ENCODE data around the gene OBP2B. TPM values are rescaled to one million over a fixed set of nuclear protein-coding genes. Genes with fewer than 3 reads are reported as not detected.
"Not testable (repeated sequence)": the region's sequence is repeated elsewhere in the genome, so short reads cannot be mapped to it uniquely, and the experiment has no call there.

The OBP2B gene
- total RNA-seq, 1 donor from 2014 or later: not detected

DNA sequence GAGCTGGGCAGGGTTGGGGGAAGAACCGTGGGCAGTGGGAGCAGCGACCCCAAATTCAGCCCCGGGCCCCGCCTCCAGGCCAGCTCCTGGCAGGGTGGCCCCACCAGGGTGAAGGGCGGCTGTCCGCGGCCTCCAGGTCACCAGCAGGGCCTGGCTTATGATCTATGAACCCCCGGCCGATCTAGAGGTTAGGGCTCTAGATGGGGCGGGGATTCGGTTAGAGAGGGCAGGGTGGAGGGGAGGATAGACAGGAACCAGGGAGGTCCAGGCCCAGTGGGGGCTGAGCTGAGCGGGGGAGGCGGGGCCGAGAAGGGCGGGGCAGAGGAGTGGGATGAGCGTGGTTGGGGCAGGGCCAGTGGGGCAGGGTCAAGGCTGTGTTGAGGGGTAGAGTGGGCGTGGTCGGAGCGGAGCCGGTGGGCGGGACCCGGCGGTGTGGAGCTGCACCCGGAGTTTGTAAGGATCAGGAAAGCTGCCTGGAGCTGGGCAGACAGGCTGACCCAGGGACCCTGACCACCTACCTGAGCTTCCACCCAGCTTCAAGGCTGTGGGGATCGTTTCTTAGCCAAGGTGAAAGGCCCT lies 29.3 kb upstream of the OBP2B start:
- peak; percentile 70 for DNase-seq

DNA sequence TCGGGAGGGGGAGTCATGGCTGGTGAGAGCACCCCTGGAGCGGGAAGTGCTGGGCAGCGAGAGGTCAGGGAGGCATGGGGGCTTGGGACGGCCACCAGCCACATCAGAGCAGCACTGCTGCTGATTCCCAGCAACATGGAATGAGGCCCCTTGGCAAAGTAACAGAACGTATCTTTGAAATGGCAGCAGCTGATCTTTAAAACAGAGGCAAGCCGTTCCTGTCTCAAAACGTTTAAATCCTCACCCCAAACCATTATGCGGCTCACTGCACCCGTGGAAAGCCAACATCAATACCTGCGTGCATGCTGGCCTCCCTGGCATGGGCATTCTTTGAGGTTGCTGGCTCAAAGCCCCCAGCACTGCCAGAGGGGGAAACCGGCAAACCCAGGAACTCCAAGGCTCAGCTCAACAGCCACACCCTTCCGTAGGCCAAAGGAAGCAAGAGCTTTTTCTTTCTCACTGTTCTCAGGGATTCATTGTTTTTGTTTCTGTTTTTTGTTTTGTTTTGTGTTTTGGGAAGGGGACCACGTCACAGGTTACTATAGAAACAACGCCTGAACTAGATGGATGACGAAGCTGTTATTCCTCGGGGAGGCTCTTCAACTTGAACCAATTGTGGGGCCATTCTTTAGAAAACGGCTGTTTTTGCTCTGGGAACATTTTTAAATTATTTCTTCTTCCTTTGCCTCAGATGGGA lies 28.1 kb upstream of the OBP2B start:
- DNase-seq: peak; percentile 78

DNA sequence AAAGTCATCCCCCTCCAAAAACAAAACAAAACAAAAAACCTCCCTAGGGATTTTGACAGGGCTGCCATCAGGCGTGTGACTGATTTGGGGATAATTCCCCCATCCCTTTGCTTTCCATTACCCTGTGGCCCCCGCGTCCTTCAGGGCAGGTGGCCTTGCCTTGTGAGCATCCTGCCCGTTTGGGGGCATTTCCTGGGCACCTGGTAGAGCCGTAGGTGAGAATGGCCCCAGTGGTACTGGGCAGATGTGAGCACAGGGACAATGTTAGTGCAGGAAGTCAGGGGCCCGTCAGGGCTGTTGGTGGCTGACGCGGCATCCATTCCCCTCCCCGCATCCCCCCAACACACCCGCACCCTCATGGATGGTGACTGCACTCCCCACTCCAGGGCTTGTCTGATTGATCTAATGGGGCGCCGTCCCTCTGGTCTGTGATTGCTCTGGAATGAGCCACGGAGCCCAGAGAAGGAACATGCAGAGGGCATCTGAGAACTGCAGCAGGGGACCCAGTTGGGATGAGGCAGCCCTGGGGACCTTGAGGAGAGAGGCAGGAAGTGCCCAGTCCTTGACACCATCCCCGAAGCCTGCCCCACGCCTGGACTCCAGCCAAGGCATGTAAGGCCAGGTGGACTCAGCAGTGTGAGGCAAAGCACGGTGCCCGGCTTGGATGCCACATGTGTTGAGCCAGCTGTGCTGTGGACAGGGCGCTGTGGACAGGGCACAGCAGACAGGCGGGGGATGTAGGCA lies 27.4 kb upstream of the OBP2B start:
- DNase-seq: not testable (repeated sequence)

DNA sequence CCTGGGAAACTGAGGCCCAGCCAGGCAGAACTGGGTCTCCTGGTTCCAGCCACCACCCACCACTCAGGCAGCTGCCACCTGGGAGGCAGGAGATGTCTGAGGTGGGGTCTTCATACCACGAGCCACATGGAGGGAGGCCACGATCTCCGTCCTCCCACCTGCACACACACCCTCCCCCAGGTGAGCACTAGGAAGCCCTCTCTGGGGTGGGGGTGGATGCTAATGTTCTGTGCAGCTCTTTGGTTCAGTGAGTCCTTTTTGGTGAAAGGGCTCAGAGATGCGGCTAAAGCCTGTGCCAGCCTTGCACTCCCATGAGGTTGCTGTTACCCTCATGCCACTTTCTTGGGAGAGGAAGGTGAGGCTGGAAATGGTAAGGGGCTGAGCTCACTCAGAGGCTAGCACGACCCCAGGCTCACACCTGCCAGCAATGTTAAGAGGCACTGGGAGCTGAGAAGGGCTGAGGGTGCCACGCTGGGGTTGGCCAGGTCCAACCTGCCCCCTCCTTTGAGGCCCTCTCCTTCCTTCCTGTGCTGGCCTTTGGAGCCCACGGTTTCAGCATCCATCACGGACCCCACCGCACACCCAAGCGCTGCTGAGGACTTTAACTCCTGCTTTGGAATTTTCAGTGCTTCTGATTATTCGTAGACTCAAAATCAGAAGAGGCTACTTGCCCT lies 26.6 kb upstream of the OBP2B start:
- DNase-seq: no peak

DNA sequence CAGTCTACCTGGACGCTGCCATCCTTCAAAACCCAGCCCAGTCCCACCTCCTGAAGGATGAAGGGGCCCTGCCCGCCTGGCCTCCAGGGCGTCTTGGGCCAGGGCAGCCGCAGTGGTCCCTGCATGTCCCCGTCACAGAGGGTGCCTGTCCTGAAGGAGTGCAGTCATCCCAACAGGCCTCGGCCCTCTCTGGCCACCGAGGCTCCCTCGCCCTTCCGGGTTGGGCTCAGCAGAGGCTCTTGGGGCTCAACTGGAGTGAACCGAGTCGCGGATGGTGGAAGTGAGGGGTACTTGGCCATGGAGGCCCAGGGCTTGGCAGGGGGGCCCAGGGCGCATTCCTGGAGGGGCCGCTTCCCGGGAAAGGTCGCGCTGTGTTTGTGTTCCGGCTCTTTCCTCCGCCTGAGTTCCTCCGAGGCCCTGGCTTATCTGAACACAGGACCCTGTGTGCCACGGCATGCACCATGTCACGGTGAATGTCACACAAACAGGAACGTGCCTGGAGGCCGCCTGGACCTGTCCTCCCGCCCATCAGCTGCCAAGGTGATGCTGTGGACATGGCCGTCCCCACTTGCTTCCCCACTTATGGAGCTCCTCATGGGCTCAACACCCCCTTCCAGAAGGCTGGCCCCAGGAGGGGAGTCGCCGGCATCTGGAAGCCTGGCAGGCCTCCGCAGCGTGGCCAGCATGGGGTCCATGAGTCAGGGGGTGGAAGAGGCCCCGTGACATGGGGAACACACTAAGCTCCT lies 25.7 kb upstream of the OBP2B start:
- DNase-seq: no peak

DNA sequence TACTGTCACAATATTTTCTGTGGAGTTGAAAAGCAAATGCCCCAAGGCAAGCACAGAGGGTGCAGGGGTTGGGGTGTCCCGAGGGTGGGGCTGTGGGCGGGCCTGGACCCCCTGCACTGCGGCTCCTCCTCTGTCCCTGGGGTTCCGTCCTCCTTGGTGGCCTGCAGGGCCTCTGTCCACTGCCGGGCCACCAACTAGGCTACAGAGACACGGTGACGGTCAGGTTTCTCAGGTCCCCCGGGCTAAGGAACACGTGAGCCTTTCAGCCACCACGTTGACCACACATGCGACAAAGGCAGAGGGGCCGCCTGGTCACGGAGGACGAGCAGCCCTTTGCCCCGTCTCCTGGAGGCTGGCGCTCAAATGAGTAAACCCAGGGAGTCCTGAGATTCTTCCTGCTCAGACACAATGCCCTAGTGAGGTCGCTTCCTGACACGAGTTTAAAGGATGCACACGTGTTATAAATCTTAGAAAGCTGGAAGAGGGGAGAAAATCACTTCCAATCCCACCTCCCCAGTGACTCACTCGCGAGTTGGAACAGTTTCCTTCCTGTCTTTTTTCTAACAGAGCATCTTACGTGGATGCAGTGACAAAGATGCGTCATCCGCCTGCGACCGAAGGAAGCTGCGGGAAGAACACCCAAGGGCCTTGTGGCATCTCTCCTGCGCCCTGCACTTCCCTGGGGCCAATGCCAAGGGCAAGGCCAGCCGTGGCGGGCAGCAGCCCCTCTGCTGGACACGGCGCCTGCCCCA lies 24.8 kb upstream of the OBP2B start:
- no peak for DNase-seq

DNA sequence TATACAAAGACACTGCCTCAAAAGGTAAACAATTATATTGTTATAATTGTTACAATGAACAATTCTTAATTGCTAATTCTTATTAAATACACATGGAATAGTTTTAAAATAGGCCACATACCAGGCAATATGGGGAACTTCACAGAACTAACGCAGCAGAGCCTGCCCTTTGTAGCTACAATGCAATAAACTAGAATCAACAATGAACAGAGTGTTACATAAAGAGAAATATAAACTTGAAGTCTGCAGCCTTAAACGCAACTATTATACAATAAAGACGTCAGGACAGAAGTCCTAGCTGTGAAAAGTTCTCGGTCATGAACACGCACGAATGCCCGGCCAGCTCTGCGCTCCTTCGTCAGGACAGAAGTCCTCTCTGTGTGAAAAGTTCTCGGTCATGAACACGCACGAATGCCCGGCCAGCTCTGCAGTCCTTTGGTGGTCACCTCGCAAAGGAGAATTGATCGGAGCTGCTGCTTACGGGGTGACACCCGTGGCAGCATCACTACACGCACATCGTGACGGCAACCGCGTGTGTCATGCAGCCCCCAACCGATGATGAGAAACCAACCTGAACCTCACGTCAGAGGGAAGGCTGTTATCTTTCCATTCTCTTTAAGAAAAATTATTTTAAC lies 23.0 kb upstream of the OBP2B start:
- DNase-seq: not testable (repeated sequence)

DNA sequence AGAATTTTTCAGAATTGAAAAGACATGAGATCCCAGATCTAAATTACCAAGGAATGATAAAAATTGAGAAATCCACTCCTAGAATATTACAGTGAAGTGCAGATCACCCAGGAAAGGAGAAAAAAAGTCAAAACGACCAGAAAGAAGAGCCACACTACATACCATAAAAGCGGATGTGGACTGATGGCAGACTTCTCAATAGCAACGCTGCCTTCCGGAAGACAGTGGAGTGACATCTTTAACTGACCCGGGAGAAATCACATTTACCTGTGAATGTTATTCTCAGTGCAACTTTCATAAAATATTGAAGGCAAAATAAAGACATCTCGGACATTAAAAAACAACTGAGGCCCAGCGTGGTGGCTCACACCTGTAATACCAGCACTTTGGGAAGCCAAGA lies 21.5 kb upstream of the OBP2B start:
- DNase-seq: not testable (repeated sequence)

DNA sequence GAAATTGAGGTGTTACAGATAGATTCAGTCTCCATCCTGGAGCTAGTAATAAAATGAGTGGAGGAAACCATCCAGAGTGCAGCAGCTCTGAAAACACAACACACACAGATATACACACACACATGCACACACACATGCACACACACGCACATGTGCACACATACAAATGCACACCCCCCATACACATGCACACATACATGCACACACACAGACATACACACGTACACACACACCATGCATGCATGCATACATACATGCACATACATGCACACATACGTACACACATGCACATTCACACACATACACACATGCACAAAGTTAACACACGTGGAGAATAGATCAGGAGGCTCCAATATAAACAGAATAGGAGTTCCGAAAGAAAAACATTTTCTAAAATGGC lies 21.0 kb upstream of the OBP2B start:
- no peak for DNase-seq

DNA sequence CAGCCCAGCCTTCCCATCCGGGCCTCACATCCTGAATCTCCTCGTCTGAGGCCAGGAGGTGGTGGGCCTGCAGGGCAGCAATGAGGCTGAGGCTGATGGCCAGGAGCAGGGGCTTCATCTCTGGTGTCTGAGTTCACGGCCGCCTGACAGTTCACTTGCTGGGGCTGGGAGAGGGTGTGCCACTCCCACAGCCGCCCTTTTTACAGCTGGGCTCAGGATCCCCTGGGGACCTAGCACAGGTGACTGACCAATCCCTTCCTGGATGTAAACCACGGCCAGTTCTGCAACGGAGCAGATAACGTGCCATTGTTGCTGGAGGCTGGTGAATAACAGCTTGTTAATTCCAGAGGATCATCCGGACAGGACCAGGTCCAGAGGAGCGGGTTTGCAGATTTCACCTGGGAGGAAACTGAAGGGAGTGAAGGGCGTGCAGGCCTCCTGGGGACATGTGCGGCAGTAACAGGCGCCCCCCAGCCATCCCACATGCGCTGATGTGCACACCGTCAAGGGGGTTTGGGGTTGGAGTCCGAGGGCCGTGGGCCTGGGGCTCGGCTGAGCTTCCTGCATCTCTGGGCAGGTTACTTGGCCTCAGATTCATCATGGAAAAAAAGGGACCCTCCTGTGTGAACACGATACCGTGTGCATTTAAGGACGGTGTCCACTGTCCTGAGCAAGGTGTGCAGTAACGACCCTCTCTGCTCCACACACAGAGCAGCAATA lies 19.6 kb upstream of the OBP2B start:
- not testable (repeated sequence) for DNase-seq

DNA sequence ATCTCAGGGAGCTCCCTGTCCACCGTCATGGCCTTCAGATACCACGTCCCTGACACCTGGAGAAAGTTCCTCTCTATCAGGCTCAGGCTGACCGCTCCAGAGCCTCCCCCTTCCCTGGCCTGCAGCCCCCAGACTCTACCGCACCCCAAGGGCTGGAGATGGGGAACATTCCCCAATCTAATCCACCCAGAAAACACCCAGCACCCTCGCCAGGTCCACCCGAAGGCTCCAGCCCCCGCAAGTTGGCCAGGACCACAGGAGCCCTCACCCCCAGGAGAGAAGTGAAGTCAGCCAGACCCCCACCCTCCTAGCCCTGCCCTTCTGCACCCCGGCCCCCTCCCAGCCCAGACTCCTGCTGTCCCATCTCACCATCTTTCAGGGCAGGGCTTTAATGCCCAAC lies 18.9 kb upstream of the OBP2B start:
- not testable (repeated sequence) for DNase-seq

DNA sequence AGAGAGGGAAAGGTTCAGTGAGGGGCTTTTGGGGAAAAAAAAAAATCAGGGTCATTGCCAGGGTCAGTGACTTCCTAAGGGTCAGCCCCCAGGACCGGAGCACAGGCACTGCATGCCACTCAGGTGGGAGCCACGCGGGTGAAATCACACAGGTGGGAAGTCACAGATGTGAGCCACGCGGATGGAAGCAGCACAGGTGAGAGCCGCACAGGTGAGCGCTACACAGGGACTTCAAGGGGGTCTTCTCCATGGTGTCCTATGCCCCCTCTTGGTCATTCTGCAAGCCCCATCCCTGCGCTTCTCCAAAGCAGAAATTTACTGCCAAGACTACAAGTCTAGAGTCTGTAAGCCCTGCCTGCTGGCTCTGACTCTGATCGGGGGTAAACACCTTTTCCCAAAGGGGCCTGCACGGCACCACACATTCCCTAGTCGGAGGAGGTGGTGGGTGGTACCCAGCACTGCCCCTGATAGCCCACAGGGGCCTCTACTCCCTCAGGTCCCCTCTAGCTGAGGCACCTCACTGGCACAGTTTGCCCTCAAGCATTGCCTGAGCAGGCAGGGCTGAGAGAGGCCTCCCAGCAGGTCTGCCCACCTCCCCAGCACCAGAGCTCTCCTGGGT lies 18.3 kb upstream of the OBP2B start:
- DNase-seq: no peak

DNA sequence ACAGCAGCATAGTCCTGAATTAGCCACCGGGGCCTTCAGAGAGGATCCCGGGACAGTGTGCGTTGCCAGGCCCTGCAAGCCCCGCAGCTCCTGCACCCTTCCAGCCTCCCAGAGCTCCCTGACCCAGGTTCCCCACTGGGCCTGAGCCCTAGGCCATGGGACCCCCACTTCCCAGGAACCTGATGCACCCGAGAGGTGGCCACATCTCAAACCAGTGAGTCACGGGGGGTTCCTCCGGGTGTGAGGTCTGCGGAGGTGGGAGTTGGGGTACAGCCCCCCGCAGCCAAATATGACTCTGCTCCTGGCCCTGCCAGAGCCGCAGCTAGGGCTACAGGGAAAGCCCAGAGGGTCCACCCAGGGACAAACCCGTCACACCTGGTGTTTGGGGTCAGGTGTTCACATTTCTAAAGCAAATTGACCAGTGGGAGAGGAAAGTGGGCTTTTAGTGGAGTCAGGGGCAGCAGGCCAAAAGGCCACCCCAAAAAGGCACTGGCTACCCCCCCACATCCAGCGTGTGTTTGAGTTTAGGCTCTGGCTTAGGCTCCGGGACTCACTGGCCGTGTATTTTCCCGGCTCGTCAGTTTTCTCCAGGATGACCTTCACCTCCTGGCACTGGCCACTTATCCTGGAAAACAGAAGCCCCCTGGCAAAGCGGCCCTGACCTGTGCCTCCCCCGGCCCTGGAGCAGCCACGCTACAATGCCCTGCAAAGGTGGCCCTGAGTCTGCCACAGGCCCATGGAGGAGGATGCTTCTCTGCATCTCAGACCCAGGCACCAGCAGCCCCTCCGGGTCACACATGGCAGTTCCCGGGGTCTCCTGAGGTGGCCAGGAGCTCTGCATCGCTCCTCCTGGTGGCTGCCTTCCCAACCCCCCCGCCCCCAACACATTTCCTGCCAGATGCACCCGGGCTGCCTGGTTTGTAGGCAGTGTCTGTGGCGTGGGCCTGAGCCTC lies 17.4 kb upstream of the OBP2B start:
- no peak for DNase-seq

DNA sequence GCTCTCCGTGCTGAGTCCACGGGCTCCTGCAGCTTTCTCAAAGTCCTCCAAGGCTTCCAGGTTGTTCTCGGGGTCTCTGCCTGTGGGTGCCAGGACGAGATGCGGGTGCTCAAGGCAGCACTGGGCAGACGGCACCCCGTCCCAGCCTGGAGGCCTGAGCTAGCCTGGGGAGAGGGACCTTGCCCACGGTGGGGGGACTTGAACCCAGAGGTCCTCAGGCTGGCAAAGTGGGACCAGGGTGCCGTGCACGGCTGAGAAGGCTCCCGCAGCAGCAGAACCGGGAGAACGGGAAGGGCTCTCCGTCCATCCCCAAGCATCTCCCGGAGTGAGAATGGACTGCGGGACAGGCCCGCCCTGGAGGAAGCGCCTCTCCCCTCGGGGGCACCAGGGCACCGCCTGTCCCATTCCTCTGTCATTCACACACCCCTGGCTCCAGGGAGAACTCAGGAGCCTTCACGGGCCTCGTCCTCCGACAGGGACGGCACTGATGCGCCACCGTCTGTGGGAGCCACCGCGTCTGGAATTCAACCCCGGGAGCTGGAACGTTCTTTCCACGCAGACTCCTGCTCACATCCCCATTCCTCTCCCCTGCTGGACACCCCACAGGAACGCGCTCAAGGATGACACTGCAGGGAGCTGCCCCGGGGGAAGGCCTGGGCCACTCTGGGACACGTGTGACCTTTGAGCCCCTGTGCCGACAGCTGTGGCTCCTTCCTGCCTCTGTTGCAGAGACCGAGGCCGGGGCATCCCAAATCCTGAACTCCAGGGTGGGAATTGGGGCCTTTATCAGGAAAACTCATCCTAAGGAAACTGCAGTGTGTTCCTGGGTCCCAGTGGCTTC lies 16.3 kb upstream of the OBP2B start:
- DNase-seq: no peak

DNA sequence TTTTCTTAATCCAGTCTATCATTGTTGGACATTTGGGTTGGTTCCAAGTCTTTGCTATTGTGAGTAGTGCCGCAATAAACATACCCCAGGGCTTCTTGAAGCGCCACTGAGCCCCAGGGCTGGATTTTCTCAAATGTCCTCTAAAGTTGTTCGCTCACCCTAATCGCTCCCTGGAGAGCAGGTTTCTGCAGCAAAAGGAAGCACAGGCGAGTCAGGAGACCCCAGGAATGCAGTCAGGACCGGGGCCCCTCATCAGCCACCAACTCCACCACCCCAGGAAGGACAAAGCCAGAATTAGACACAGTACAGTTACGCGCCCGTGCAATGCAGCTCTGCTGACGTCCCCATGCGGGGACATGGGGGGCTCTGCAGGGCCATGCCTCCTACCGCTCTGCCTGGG lies 15.7 kb upstream of the OBP2B start:
- no peak for DNase-seq

DNA sequence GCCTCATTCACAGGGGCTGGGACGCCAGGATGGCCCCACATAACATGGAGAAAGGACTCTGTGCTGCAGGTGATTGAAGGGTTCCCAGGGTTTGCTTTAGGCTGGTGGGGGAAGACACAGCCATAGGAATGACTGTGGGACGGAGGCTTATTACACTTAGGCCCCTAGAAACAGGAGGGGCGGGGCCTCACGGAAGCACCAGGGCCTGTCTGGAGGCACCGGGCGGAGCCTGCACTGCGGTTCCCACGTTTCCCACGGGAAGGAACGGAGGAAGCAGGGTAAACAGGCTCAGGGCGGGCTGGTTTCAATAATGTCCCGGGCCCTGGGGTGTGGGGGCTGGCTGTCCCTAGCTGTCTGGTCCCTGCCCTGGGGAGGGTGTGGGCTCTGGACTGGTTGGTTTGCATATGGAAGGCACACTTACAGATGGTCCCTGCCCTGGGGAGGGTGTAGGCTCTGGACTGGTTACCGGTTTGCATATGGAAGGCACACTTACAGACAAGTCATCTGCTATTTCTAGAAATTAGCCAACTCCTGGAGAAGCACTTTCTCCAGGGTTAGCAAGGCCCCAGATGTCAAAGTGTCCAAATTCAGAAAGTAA lies 14.2 kb upstream of the OBP2B start:
- DNase-seq: not testable (repeated sequence)

DNA sequence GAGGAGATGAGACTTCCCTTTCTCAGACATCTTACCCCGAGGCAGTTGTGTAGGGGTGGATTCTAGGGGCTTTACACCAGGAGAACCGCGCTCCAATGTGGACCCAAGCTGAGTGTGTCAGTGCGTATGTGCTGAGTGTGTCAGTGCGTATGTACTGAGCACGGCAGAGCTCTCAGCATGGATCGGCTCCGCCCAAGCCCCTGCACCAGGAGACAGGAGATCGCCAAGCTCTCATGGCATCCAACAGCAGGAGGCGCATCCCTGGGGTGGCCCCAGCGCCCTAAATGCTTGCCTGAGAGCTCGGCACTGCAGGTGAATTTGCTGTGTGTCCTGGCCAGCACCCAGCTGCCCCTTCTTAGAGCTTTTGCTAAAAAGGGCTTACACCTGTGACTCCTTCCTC lies 12.9 kb upstream of the OBP2B start:
- DNase-seq: not testable (repeated sequence)

All from tongue (tissue), 2 donors.